ENCODE data around the gene PDE12.

The PDE12 gene

DNA sequence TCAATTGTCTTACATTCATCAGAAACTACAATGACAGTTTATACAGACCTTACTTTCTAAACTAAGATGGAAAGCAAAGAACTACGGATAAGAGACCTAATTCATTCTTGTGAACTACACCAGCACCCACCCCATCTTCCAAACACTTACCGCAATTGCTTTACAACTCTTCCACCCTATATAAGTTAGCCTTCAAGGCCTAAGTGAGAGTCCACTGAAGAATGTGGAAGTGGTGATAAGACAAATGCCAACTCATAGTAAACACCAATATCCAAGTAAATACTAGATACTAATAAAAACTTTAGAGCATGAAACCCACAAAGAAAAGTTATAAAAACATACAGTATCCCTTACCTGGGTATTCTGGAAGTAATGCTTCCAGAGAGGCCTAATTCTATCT, 27.5 kb downstream of the PDE12 start:
- TF ChIP-seq, protein P1, sequence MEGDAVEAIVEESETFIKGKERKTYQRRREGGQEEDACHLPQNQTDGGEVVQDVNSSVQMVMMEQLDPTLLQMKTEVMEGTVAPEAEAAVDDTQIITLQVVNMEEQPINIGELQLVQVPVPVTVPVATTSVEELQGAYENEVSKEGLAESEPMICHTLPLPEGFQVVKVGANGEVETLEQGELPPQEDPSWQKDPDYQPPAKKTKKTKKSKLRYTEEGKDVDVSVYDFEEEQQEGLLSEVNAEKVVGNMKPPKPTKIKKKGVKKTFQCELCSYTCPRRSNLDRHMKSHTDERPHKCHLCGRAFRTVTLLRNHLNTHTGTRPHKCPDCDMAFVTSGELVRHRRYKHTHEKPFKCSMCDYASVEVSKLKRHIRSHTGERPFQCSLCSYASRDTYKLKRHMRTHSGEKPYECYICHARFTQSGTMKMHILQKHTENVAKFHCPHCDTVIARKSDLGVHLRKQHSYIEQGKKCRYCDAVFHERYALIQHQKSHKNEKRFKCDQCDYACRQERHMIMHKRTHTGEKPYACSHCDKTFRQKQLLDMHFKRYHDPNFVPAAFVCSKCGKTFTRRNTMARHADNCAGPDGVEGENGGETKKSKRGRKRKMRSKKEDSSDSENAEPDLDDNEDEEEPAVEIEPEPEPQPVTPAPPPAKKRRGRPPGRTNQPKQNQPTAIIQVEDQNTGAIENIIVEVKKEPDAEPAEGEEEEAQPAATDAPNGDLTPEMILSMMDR (IDR thresholded peaks at IDR 0.05; ENCODE audit: extremely low read depth, insufficient read depth, missing control alignments) = no peak
- DNase-seq (ENCODE audit: low spot score) = no peak
- in situ Hi-C loops (cut with MboI; ENCODE audit: low pct_unique_long_range_greater_than_20kb, low sequenced_read_pairs, unreplicated experiment) = no loop called here

- DNase-seq (ENCODE audit: low spot score) = no peak
- TF ChIP-seq, protein P1 (IDR thresholded peaks at IDR 0.05; ENCODE audit: extremely low read depth, insufficient read depth, missing control alignments) = no peak
- in situ Hi-C loops (cut with MboI; ENCODE audit: low pct_unique_long_range_greater_than_20kb, low sequenced_read_pairs, unreplicated experiment) = no loop called here
Observed at GRCh38 chr3:57586778-57587177, 30.7 kb downstream of the PDE12 start.

DNA sequence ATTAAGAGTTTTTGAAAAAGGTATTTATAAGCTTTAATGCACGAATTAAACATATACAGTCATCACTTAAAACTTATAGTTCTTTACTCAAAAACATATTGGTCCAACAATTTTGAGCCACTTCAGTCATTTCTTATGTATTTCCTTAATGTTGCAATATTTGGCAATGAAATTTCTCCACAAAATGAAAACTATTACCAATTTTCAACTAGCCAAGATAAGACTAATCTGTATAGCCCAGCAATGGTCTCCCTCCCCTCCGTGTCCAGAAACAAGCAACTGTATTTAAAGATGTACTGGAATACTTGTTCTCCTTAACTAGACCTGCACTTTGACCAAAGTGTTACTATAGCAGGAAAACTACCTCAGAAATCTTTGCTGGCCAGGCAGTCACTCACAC, 31.8 kb downstream of the PDE12 start:
- no peak for DNase-seq (ENCODE audit: low spot score)
- TF ChIP-seq, protein P1 (IDR thresholded peaks at IDR 0.05; ENCODE audit: extremely low read depth, insufficient read depth, missing control alignments) = no peak
- in situ Hi-C loops (cut with MboI; ENCODE audit: low pct_unique_long_range_greater_than_20kb, low sequenced_read_pairs, unreplicated experiment) = no loop called here

GRCh38 chr3:57592306-57592705, 36.2 kb downstream of the PDE12 start:
- TF ChIP-seq, protein P1 (IDR thresholded peaks at IDR 0.05; ENCODE audit: extremely low read depth, insufficient read depth, missing control alignments) = no peak
- DNase-seq (ENCODE audit: low spot score) = no peak
- in situ Hi-C loops (cut with MboI; ENCODE audit: low pct_unique_long_range_greater_than_20kb, low sequenced_read_pairs, unreplicated experiment) = no loop called here

DNA sequence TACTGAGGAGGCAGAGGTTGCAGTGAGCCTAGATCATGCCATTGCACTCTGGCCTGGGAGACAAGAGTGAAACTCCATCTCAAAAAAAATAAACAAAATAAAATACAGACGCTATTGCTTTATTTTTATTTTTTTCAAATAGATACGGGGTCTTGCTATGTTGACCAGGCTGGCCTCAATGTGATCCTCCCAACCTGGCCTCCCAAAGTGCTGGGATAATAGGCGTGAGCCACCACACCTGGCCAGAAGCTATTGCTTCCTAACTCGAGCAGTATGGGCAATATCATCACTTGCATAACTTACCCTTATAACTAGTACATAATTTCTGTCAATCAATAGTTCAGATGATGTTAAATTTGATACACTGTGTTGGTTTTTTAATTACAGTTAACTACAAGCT, 38.1 kb downstream of the PDE12 start:
- DNase-seq (ENCODE audit: low spot score) = no peak
- TF ChIP-seq, protein P1 (IDR thresholded peaks at IDR 0.05; ENCODE audit: extremely low read depth, insufficient read depth, missing control alignments) = no peak
- in situ Hi-C loops (cut with MboI; ENCODE audit: low pct_unique_long_range_greater_than_20kb, low sequenced_read_pairs, unreplicated experiment) = no loop called here

DNA sequence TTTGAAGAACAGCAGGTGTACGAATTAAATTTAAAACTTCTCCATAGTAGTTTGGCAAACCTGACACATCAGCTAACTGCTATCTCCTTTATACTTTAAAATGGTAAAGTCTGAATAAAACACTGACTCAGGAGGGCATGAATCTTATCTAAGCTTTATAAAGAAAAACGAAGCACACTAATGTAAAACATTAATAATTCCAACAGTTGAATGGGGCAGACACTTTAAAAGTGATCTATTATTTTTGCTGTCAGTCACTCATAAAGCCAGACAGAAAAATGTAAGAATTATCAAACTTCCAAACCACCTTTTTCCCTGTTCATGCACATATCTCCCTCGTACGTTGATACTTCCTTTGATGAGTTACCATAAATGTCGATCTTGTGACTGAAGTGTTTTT, 38.5 kb downstream of the PDE12 start:
- TF ChIP-seq, protein P1 (IDR thresholded peaks at IDR 0.05; ENCODE audit: extremely low read depth, insufficient read depth, missing control alignments) = no peak
- DNase-seq (ENCODE audit: low spot score) = no peak
- in situ Hi-C loops (cut with MboI; ENCODE audit: low pct_unique_long_range_greater_than_20kb, low sequenced_read_pairs, unreplicated experiment) = no loop called here
